A549 treated with CpdA at 1 μM for 4 hours (cell line): ENCODE measurements around the gene TRIM49D1. TPM values are rescaled to one million over a fixed set of nuclear protein-coding genes. Genes with fewer than 3 reads are reported as not detected.

ENCODE experiments used
- total RNA-seq: library from RNA; stranded (reverse); fragments of 200-300 nt; extraction: Qiagen RNA extraction; gene quantifications from 5 replicates; pipeline ENCODE4 v1.2.3, GENCODE V29; 2022; ENCODE audit warnings: low read depth

TRIM49D1 gene, protein sequence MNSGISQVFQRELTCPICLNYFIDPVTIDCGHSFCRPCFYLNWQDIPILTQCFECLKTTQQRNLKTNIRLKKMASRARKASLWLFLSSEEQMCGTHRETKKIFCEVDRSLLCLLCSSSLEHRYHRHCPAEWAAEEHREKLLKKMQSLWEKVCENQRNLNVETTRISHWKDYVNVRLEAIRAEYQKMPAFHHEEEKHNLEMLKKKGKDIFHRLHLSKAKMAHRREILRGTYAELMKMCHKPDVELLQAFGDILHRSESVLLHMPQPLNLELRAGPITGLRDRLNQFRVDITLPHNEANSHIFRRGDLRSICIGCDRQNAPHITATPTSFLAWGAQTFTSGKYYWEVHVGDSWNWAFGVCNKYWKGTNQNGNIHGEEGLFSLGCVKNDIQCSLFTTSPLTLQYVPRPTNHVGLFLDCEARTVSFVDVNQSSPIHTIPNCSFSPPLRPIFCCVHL
- total RNA-seq: not detected in 5 replicates

DNA sequence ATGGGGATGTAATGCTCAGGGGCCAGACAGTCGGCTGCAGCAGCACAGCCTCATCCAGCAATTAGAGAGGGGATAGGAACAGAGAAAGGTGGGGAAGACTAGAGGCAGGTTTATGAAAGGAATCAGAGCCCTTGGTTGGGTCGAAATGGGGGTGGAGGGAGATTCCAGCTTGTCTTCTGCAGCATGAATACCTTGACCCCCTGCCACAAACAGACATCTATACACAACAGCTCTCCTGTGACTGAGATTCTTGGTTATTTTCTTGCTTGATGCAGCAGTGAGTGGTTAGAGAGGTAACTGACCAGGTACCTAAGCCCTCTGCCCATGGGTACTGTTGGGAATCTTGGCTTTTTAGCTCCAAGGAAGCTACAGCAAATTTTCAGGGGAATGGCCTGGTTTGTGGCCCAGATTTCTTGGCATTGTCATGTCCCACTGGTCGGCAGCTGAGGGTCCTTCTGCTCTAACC is at the start of gene TRIM49D1:
TRIM49D1 (minus strand) TSS at position 51 of the 466 bp plus-strand sequence. CDS start 4,535 bp downstream, outside the sequence.

DNA sequence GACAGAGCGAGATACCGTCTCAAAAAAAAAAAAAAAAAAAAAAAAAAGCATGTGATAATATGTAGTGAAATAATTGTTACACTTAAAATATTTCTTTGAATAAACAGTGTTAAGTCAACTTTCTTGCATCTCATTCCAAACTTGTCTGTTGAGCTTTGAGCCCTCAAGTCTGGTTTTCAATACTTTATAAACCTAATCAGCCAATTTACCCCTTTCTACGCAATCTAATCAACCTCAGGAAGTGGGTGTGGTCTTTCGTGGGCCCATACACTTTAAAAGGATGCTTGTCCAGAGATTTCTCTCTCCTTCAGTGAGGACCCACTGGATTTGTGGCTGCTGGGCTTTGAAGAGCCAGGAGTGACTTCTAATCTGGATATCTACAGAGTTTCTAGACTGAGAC is 43.7 kb upstream of the TRIM49D1 start, which contains the start of gene TRIM64:
TRIM64 (plus strand) TSS at position 301 of the 400 bp plus-strand sequence. CDS start 2,467 bp downstream, outside the sequence.

DNA sequence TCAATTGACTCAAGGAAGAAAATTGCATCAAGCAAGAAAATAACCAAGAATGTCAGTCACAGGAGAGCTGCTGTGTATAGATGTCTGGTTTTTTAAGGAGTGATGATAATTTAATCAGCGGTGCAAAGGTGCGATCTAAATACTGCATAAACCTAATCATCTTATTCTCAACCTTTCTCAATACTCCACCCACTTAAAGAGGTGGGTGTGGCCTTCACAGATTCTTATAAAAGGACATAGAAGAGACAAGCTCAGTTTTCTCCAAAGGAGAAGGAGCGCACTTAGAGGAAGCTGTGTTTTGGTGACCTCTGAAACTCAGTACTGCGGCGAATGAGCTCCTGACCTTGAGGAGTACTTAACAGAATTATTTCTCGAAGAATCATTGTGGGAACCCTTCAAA is 1.7 kb upstream of the TRIM49D1 start, which contains the start of gene TRIM49D2:
TRIM49D2 (plus strand) TSS at position 301 of the 400 bp plus-strand sequence. CDS start 2,698 bp downstream, outside the sequence.

Other genes with a start within 250 kb of the TRIM49D1 start
- not detected in 5 replicates for gene TRIM77, start 211.9 kb downstream of the TRIM49D1 start, total RNA-seq
- gene TRIM49, start 113.7 kb downstream of the TRIM49D1 start, total RNA-seq: not detected in 5 replicates
- gene TRIM64B, start 43.8 kb downstream of the TRIM49D1 start, total RNA-seq: not detected in 5 replicates
- gene TRIM49D2, start 1.8 kb upstream of the TRIM49D1 start, total RNA-seq: not detected in 5 replicates
- not detected in 5 replicates for gene TRIM64, start 43.8 kb upstream of the TRIM49D1 start, total RNA-seq
- gene TRIM49C, start 108.9 kb upstream of the TRIM49D1 start, total RNA-seq: not detected in 5 replicates
- gene UBTFL1, start 163.7 kb upstream of the TRIM49D1 start, total RNA-seq: not detected in 5 replicates
- gene NAALAD2, start 212.4 kb upstream of the TRIM49D1 start, total RNA-seq: not detected in 5 replicates